Camera-type eye (tissue), 1 donor: ENCODE data around the gene PATE4. TPM values are rescaled to one million over a fixed set of nuclear protein-coding genes. Genes with fewer than 3 reads are reported as not detected.

Experiments
- total RNA-seq: library from RNA; depleted of rRNA; stranded (reverse); fragments of >200 nt; gene quantifications from one replicate; pipeline ENCODE4 v1.2.3, GENCODE V29; 2014

PATE4 gene
- not detected for total RNA-seq

GRCh38 chr11:125833016-125833415 is at the start of gene PATE4:
PATE4 (plus strand) TSS chr11:125833316; CDS start chr11:125833360, 44 bp downstream.

GRCh38 chr11:125787827-125788226 is 45.3 kb upstream of the PATE4 start, which contains the start of gene PATE3:
PATE3 (plus strand) TSS chr11:125788127; CDS start chr11:125788152, 25 bp downstream.

GRCh38 chr11:125887373-125888324 is 54.5 kb downstream of the PATE4 start, which contains the start of gene HYLS1:
HYLS1 (plus strand) TSS chr11:125887668; CDS start chr11:125899369, 11,701 bp downstream.

Other genes starting within 250 kb of the PATE4 start
- 105 TPM for gene STT3A, start 240.5 kb upstream of the PATE4 start, total RNA-seq
- 13.7 TPM for gene CHEK1, start 208.2 kb upstream of the PATE4 start, total RNA-seq
- gene ACRV1, start 152.5 kb upstream of the PATE4 start, total RNA-seq, result not detected
- gene PATE1, start 87.0 kb upstream of the PATE4 start, total RNA-seq, result not detected
- gene PATE2, start 54.5 kb upstream of the PATE4 start, total RNA-seq, result not detected
- gene PATE3, start 45.2 kb upstream of the PATE4 start, total RNA-seq, result not detected
- gene HYLS1, start 54.4 kb downstream of the PATE4 start, total RNA-seq, result 5.3 TPM
- 15.2 TPM for gene PUS3, start 69.9 kb downstream of the PATE4 start, total RNA-seq
- 5.6 TPM for gene DDX25, start 71.2 kb downstream of the PATE4 start, total RNA-seq
- gene VSIG10L2, start 112.7 kb downstream of the PATE4 start, total RNA-seq, result not detected
- 192 TPM for gene CDON, start 229.6 kb downstream of the PATE4 start, total RNA-seq